ENCODE data around the gene IPO11.

DNA sequence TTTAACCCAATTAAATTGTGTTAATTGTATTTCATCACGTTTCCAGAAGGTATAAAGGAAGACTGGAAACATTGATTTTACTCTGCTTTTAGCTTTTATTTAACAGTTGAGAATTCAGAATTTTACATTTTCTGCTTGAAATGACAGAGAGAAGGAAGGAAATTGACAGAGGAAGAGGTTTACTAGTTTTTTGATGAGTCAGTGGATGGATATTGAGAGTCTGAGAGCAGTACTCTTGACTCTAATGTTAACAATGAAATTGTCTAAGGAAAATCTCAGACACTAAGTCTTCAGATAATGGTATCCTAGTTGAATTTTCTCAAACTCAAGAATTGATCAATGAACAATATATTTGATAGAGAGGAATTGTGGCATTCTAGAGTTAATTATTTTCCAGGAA is 60.6 kb downstream of the IPO11 start:
- TF ChIP-seq CTCF (IDR thresholded peaks at IDR 0.05): no peak
- no peak for TF ChIP-seq EZH2phosphoT487 (IDR thresholded peaks at IDR 0.05)
- no peak for TF ChIP-seq EZH2 (IDR thresholded peaks at IDR 0.05)
